GM12891 (cell line): Measurements from ENCODE around the gene NCOA4.

Experiments
- DNase-seq: peaks from one replicate; pipeline ENCODE4 v3.0.0; 2011; ENCODE audit warnings: low spot score; ENCODE audit not compliant: insufficient read length
- FAIRE-seq: peaks from 2 replicates; lab custom pipeline; 2011; peaks lifted over from hg19 to GRCh38; lab: Jason Lieb, UNC
- PAX5 ChIP-seq: IDR thresholded peaks from 2 replicates; pipeline ENCODE4 v1.6.1; 2011; ENCODE audit warnings: low read length, moderate library complexity, mild to moderate bottlenecking; ENCODE audit not compliant: insufficient read depth, severe bottlenecking
- POLR2A ChIP-seq: IDR thresholded peaks from 2 replicates; pipeline ENCODE4 v1.6.1; 2011; ENCODE audit warnings: low read depth, low read length, control low read depth
- POLR2AphosphoS5 ChIP-seq: IDR thresholded peaks from 2 replicates; pipeline ENCODE4 v1.6.1; 2011; ENCODE audit warnings: low read depth, low read length, control low read depth
- POU2F2 ChIP-seq: IDR thresholded peaks from 2 replicates; pipeline ENCODE4 v1.6.1; 2011; ENCODE audit warnings: low read depth, mild to moderate bottlenecking, control low read depth, low read length, moderate library complexity
- SPI1 ChIP-seq: IDR thresholded peaks from 2 replicates; pipeline ENCODE4 v1.6.1; 2011; ENCODE audit warnings: low read depth, low read length, control low read depth
- TAF1 ChIP-seq: IDR thresholded peaks from 2 replicates; pipeline ENCODE4 v1.6.1; 2011; ENCODE audit warnings: low read depth, low read length, control low read depth

NCOA4 gene

DNA sequence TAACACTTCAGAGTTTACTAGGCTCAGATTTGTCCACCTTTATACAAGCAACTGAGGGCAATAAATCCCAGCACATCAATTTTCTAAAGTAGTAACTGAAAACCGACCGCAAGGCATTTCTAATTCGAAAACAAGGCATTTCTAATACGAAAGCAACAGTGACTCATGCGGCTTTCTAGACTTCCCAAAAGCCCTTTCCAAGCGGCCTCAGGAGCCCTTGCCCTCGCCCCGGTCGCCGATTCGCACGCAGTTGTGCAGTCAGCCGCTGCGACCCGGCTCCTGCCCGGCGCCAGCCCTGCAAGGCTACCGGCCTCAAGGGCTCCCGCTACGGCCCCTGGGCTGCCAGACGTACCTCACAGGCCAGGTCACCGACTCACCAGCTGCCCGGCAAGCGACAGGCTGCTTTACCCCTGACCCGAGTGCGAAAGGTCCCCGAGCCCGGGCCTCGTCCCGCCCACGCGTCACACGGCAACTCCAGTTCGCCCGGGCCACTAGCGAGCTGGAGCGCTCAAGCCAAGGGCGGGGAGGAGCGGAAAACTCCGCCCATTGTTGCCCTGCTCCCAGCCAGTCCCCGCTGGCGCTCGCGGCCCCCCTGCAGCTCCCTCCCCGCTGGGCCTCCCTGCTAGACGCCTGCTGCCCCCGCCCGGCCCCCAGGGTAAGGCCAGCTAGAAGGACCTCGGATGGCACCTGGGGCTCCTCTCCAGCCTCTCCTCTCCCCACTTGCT, 7.3 kb downstream of the NCOA4 start:
- FAIRE-seq: no peak
- peak; percentile 68 for DNase-seq
- TF ChIP-seq POLR2AphosphoS5 (peak; percentile 67; the same call in 1 of the 2 replicates), SPI1 (no peak), POU2F2 (0 out of 2 replicates have a peak, but pooled peaks have one; percentile 15), POLR2A (peak; percentile 57; the same call in 1 of the 2 replicates)

DNA sequence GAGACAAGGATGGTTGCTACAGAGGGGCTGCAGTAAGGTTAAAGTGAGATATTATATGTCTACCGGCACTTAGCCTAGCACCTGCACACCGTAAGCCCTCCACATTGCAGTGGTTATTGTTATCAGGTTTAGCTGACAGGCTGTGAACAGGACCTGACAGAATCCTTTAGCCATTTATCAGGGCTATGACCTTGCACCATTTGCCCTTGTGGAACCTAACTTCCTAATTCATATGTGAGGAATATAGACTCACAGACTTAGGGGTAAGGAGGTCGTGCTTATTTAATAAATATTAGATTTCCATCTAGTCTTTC, 10.1 kb downstream of the NCOA4 start:
- FAIRE-seq (no peak), DNase-seq (no peak)
- TF ChIP-seq POLR2AphosphoS5 (no peak), SPI1 (no peak), POLR2A (no peak), TAF1 (no peak), PAX5 (no peak), POU2F2 (no peak)

DNA sequence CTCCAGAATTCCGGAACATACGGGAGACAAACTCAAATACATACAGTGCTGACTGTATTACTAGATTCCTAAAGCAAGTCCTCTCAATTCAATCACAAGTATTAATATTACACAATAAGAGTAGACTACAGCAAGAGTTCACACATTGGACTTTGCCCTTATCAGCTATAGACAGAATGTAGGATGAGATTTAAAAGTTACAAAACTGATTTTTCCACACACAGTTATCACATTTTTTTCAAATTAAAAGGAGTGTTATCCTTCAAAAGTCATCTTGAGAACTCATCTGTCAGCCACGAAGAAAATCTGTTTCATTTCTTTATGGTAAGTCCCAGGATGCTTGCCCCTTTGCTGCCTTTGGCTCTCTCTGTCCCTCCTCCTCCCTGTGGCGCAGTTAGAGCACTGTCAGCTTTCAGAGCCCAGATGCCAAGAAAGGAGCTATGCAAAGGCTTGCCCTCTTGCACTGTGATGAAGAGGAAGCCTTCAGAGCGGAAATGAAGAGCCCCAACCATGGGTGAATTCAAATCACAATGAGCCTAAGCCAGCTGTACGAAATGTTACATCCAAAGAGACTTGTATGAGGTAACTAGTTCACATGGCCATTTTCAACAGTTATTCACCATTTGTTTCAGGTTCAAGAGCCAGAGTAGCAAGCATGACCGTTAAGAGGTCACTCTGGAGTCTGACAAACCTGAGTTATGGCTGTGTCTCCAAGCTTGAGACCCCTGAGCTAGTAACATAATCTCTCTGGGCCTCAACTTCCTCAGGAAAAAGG, 10.7 kb downstream of the NCOA4 start:
- no peak for DNase-seq
- no peak for TF ChIP-seq PAX5
- TF ChIP-seq POLR2AphosphoS5: no peak
- TF ChIP-seq SPI1: peak; percentile 13; the same call in 1 of the 2 replicates
- no peak for FAIRE-seq

DNA sequence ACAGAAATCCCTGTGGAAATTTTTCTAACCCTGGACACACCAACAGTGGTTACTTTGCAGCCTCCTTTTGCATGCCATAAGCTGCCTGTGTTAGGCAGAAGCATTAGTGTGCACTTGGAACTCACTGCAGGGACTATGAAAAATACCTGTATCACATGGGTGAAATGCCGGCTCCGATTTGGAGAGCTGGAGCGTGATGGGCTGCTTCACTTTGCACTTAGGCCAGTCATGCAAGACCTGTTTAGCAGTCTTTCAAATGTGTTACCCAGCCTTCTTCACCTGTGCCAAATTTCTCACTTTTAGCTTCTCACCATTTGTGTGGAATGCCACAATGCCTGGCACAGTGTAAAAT, 11.3 kb downstream of the NCOA4 start:
- no peak for DNase-seq
- TF ChIP-seq SPI1: no peak
- no peak for TF ChIP-seq TAF1
- no peak for TF ChIP-seq POU2F2
- no peak for TF ChIP-seq POLR2AphosphoS5
- no peak for TF ChIP-seq POLR2A
- no peak for TF ChIP-seq PAX5
- no peak for FAIRE-seq

DNA sequence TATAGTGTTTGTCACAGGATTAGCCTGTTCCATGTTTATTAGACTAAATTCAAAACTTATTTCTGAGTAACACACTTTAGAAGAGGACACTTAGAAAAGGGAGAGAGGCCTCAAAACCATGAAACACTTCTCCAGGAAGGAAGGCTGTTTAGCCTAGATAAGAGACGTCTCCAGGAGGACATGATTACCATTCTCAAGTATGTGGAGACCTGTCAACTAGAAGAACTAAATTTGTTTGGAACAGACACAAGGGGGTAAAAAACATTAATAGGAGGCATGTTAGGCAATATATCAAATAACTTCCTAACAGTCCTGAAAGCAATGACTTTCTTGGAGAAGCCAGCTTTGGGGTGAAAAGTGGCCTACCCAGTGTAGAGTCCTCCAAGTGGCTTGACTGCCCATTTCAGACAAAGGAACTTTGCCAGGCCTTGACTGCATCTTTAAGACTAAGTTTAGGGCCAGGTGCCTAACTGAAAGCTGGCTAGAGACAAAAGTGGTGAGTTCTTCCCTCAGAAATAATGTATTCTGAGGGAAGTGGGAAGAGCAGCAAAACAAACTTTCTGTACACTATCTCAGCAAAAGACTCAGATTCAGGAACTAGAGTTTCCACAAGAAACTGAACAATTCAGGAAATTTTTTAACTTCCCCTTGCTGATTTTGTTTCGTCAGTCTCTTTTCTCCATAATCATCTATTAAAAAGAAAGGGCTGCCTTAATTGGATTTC, 11.8 kb downstream of the NCOA4 start:
- TF ChIP-seq PAX5 (no peak), POLR2A (no peak), POLR2AphosphoS5 (no peak), SPI1 (no peak), TAF1 (no peak), POU2F2 (no peak)
- FAIRE-seq (no peak), DNase-seq (no peak)

DNA sequence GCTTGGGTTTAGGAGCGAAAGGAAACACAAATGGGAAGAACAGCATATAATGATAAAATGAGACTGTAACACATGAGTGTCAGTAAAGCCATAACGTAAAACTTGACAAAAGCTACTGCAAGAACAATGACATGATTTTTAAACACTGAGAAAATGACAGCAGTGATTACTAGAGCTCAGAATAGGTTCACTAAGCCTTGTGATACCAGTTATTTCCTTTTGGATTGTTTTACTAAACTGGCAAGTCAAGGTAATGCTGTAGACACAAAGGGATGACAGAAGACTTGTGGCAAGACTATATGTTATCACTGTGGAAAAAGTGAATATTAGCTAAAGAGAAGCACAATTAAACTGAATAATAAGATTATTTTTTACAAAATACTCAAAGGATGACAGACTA, 12.7 kb downstream of the NCOA4 start:
- DNase-seq: no peak
- no peak for FAIRE-seq
- TF ChIP-seq TAF1 (no peak), POLR2A (no peak), SPI1 (no peak), PAX5 (no peak), POU2F2 (no peak), POLR2AphosphoS5 (no peak)

DNA sequence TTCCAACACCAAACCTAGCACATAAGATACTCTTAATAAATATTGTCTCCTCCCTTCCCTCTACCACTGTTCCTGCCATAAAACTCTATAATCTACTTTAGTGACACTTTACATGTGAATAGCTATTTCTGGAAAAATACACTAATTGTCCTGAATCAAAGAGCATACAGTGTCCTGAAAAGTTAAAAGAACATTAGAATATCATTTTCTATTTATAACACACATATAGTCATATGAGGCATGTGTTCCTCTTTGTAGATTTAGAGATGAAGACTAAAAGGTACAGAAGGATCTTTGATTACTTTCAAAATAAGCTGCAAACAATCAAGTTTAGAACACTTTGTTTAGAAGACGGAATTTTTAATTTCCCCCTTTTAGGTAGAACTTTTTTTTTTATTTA, 13.6 kb downstream of the NCOA4 start:
- no peak for DNase-seq
- FAIRE-seq: no peak
- TF ChIP-seq PAX5: no peak
- TF ChIP-seq POLR2AphosphoS5: no peak
- no peak for TF ChIP-seq POU2F2
- no peak for TF ChIP-seq TAF1
- no peak for TF ChIP-seq POLR2A
- TF ChIP-seq SPI1: no peak

DNA sequence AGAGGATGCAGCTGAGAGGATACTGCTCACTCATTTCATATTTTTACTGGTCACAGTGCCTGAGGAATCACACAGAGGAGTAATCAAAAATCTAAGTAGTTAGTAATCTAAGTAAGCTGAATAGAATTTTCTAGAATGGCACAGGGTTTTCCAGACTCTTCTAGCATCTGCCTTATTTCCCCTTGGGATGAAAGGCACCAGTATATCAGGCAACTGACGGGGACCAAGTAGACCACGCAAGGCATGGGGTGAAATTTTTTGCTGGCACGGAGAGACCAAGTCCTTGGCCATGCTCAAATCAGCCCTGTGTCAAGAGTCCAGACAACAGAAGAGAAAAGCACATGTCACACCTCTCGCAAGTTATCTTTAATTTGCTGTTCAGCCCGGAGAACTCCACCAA, 14.2 kb downstream of the NCOA4 start:
- no peak for DNase-seq
- TF ChIP-seq POU2F2 (no peak), SPI1 (no peak), POLR2AphosphoS5 (no peak), PAX5 (no peak), TAF1 (no peak), POLR2A (no peak)
- FAIRE-seq: no peak
